Midbrain (tissue), 1 donor: Measurements from ENCODE around the gene CYP24A1.

Source experiments
- DNase-seq: peaks from one replicate; lab custom pipeline; 2025; lab: John Stamatoyannopoulos, UW

Gene CYP24A1

GRCh38 chr20:54203281-54203680, 29.5 kb upstream of the CYP24A1 start:
- DNase-seq: no peak

GRCh38 chr20:54201268-54201846, 27.6 kb upstream of the CYP24A1 start:
- DNase-seq: no peak

GRCh38 chr20:54200487-54201267, 26.9 kb upstream of the CYP24A1 start:
- DNase-seq: no peak

GRCh38 chr20:54199721-54200176, 26.0 kb upstream of the CYP24A1 start:
- DNase-seq: peak; percentile 80

- DNase-seq: no peak
Observed at GRCh38 chr20:54199283-54199682, 25.5 kb upstream of the CYP24A1 start.

- DNase-seq: no peak
Observed at GRCh38 chr20:54197621-54198604, 24.1 kb upstream of the CYP24A1 start.

- DNase-seq: no peak
Observed at GRCh38 chr20:54195483-54196472, 22.0 kb upstream of the CYP24A1 start.

- no peak for DNase-seq
Observed at GRCh38 chr20:54194724-54195438, 21.1 kb upstream of the CYP24A1 start.

GRCh38 chr20:54193817-54194216, 20.0 kb upstream of the CYP24A1 start:
- DNase-seq: no peak

GRCh38 chr20:54190217-54190616, 16.4 kb upstream of the CYP24A1 start:
- DNase-seq: no peak

GRCh38 chr20:54189630-54190029, 15.8 kb upstream of the CYP24A1 start:
- DNase-seq: no peak

GRCh38 chr20:54188132-54188849, 14.5 kb upstream of the CYP24A1 start:
- DNase-seq: no peak

GRCh38 chr20:54184904-54185626, 11.3 kb upstream of the CYP24A1 start:
- no peak for DNase-seq

GRCh38 chr20:54184071-54184470, 10.3 kb upstream of the CYP24A1 start:
- no peak for DNase-seq

GRCh38 chr20:54180931-54181330, 7.1 kb upstream of the CYP24A1 start:
- no peak for DNase-seq

- no peak for DNase-seq
Observed at GRCh38 chr20:54179946-54180345, 6.2 kb upstream of the CYP24A1 start.

GRCh38 chr20:54178256-54178655, 4.5 kb upstream of the CYP24A1 start:
- DNase-seq: no peak

GRCh38 chr20:54177378-54177777, 3.6 kb upstream of the CYP24A1 start:
- DNase-seq: no peak

GRCh38 chr20:54176610-54177009, 2.8 kb upstream of the CYP24A1 start:
- no peak for DNase-seq
